Measurements from ENCODE around the gene TMEM132C. TPM values are rescaled to one million over a fixed set of nuclear protein-coding genes. Genes with fewer than 3 reads are reported as not detected.
A peak's percentile ranks its signal among the peaks of the same experiment; 100 is the strongest.

Gene TMEM132C
- total and polyA plus RNA-seq, 2 of the 8 experiments (the other 6 are each of a cell fraction or from before 2014, with no cell fraction given), result 0.23 to 0.76 TPM

DNA sequence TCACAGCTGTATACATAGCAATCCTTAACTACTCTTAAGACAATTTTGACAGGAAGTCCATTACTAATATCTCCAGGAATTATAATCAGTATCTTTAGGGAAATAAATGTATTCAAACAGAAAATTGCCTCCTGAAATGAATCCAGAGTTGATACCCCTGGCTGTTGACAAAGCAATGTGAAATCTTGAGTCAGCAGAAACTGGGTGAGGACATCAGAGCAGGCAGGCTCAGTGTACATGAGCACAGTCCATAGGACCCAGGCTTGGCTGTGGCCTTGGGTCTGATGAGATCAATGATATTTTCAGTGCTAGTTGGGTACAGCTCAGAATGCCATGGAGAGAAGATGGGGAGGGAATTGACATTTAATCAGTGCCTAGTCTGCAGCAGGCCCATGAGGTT is 405.5 kb downstream of the TMEM132C start:
- H3K56ac ChIP-seq (replicated peaks; ENCODE audit: insufficient read length, low read depth, low read length), result no peak overlapping the region
- no peaks in the 10 kb centered on the region for H3K79me2 ChIP-seq (ENCODE audit: control insufficient read depth in 1 of 2, insufficient read depth in 2 of 2, low read length in 2 of 2)
- no peak overlapping the region for H2AK5ac ChIP-seq (ENCODE audit: low read depth, low read length)
- ChIA-PET CTCF (ENCODE audit: partially characterized antibody) (no interaction called here), POLR2A (ENCODE audit: partially characterized antibody) (no interaction called here)
- FAIRE-seq (no peak), DNase-seq (ENCODE audit: low read depth in 1 of 2, low spot score in 2 of 2) (no peak)
- H3K23ac ChIP-seq (ENCODE audit: insufficient read length), result no peak overlapping the region
- H2BK20ac ChIP-seq (ENCODE audit: low read length), result no peak overlapping the region
- H2BK120ac ChIP-seq (replicated peaks; ENCODE audit: low read depth, low read length), result no peak overlapping the region
- H3K79me1 ChIP-seq (ENCODE audit: low read depth, low read length), result no peaks in the 10 kb centered on the region
- no peak overlapping the region for H4K8ac ChIP-seq (ENCODE audit: extremely low read depth, insufficient read depth, low read length)
- no peak overlapping the region for H3K4me2 ChIP-seq (ENCODE audit: insufficient read depth in 1 of 2, low read depth in 2 of 2, low read length in 2 of 2)
- no peak overlapping the region for H3K9ac ChIP-seq (replicated peaks in 1 of 4; ENCODE audit: extremely low read depth in 1 of 4, low read depth in 3 of 4, low read length in 3 of 4)
- H3K4me3 ChIP-seq (ENCODE audit: extremely low read depth in 1 of 4, insufficient read depth in 2 of 4, low read depth in 3 of 4, low read length in 4 of 4), result no peak overlapping the region
- no peak overlapping the region for H4K91ac ChIP-seq (replicated peaks; ENCODE audit: insufficient read length, low read length)
- no peaks in the 10 kb centered on the region; the same call in 1 of the 2 replicates for H3K23me2 ChIP-seq (ENCODE audit: low read depth, low read length)
- H3K4ac ChIP-seq (replicated peaks; ENCODE audit: insufficient read length, low read depth, low read length), result no peak overlapping the region
- H2AFZ ChIP-seq (ENCODE audit: low read length), result no peak overlapping the region
- no peaks in the 10 kb centered on the region for H3K36me3 ChIP-seq (ENCODE audit: control insufficient read depth in 2 of 4, insufficient read depth in 4 of 4, low read length in 3 of 4)
- H3K27ac ChIP-seq (ENCODE audit: low read depth, low read length), result no peak overlapping the region
- H3K27me3 ChIP-seq (replicated peaks in 1 of 4; ENCODE audit: control insufficient read depth in 3 of 4, extremely low read depth in 1 of 4, insufficient read depth in 3 of 4, low read length in 3 of 4), result no peaks in the 10 kb centered on the region
- no peaks in the 10 kb centered on the region; a peak in 1 of 7 replicates for H3K4me1 ChIP-seq (replicated peaks in 1 of 4; ENCODE audit: control insufficient read depth in 3 of 4, insufficient read depth in 4 of 4, low read length in 3 of 4)
- no peak overlapping the region for H3K18ac ChIP-seq (ENCODE audit: extremely low read depth, low read length)
- H3K14ac ChIP-seq (ENCODE audit: insufficient read length), result no peak overlapping the region
- no peak overlapping the region for H2BK12ac ChIP-seq (ENCODE audit: low read depth, low read length)
- H4K5ac ChIP-seq (ENCODE audit: insufficient read length, low read depth, low read length), result no peak overlapping the region
- TF ChIP-seq SUZ12 (IDR thresholded peaks at IDR 0.05; ENCODE audit: low read length), result no peak
- TF ChIP-seq, protein P1, sequence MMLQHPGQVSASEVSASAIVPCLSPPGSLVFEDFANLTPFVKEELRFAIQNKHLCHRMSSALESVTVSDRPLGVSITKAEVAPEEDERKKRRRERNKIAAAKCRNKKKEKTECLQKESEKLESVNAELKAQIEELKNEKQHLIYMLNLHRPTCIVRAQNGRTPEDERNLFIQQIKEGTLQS (IDR thresholded peaks at IDR 0.05; ENCODE audit: insufficient read depth, low read depth, low read length), result no peak
- TF ChIP-seq SP1 (IDR thresholded peaks at IDR 0.05; ENCODE audit: low read depth, low read length), result no peak
- TF ChIP-seq MAFK (IDR thresholded peaks at IDR 0.05; ENCODE audit: low read depth, low read length), result 0 out of 2 replicates have a peak, but pooled peaks have one; percentile 2
- no peak overlapping the region for H2BK15ac ChIP-seq (ENCODE audit: low read length)
- no peaks in the 10 kb centered on the region for H4K20me1 ChIP-seq (replicated peaks in 1 of 2; ENCODE audit: control insufficient read depth in 1 of 2, insufficient read depth in 2 of 2, low read length in 2 of 2)
- no peak overlapping the region for H2BK5ac ChIP-seq (ENCODE audit: low read depth, low read length)
- H3K9me3 ChIP-seq (ENCODE audit: insufficient read depth in 2 of 2, low read depth in 1 of 2, low read length in 1 of 2), result 0 out of 4 replicates have a peak, but pooled peaks cover 0 to 4% of the 10 kb centered on the region in 2 experiments
